Neural progenitor cell (in vitro differentiated cells): ENCODE data around the gene SNX17. TPM values are rescaled to one million over a fixed set of nuclear protein-coding genes. Genes with fewer than 3 reads are reported as not detected.

Experiments
- DNase-seq: peaks from one replicate; pipeline ENCODE4 v3.0.0-alpha.2; 2016; ENCODE audit warnings: low spot score
- H2AFZ ChIP-seq: fragments of 200-600 bp; sonication (generic); replicated peaks from 2 replicates; pipeline ENCODE4 v1.6.1; 2016; ENCODE audit warnings: antibody characterized with exemption
- H3F3A ChIP-seq: fragments of 200-600 bp; sonication (generic); 2 replicates; pipeline ENCODE4 v1.6.1; 2016; ENCODE audit warnings: antibody characterized with exemption, low read depth
- H3K27ac ChIP-seq: fragments of 200-600 bp; sonication (generic); 2 replicates; pipeline ENCODE4 v1.5.1; 2016; ENCODE audit warnings: mild to moderate bottlenecking
- H3K27me3 ChIP-seq: fragments of 200-600 bp; sonication (generic); 2 replicates; pipeline ENCODE4 v1.6.1; 2016; ENCODE audit warnings: mild to moderate bottlenecking, moderate library complexity
- H3K36me3 ChIP-seq: fragments of 200-600 bp; sonication (generic); 2 replicates; pipeline ENCODE4 v1.5.1; 2016
- H3K4me1 ChIP-seq: fragments of 200-600 bp; sonication (generic); 2 replicates; pipeline ENCODE4 v1.6.1; 2016; ENCODE audit warnings: mixed run types
- H3K4me2 ChIP-seq: fragments of 200-600 bp; sonication (generic); 2 replicates; pipeline ENCODE4 v1.6.1; 2016
- H3K4me3 ChIP-seq: fragments of 200-600 bp; sonication (generic); 2 replicates; pipeline ENCODE4 v1.5.1; 2016
- H3K79me2 ChIP-seq: fragments of 200-600 bp; sonication (generic); 2 replicates; pipeline ENCODE4 v1.6.1; 2016; ENCODE audit warnings: low read depth
- H3K9ac ChIP-seq: fragments of 200-600 bp; sonication (generic); 2 replicates; pipeline ENCODE4 v1.6.1; 2016
- H3K9me3 ChIP-seq: fragments of 200-600 bp; sonication (generic); 2 replicates; pipeline ENCODE4 v1.5.1; 2016; ENCODE audit warnings: low read depth
- H4K20me1 ChIP-seq: fragments of 200-600 bp; sonication (generic); 2 replicates; pipeline ENCODE4 v1.6.1; 2016; ENCODE audit warnings: low read depth
- H3K27ac Mint-ChIP-seq: 3 replicates; pipeline ENCODE4 v1.8.0; 2021; ENCODE audit warnings: mixed read lengths
- H3K27me3 Mint-ChIP-seq: 2 replicates; pipeline ENCODE4 v1.8.0; 2022; ENCODE audit warnings: low read depth, mild to moderate bottlenecking, inconsistent platforms, moderate library complexity, mixed read lengths; ENCODE audit not compliant: insufficient read depth
- H3K36me3 Mint-ChIP-seq: 3 replicates; pipeline ENCODE4 v1.8.0; 2021; ENCODE audit warnings: mixed read lengths
- H3K4me1 Mint-ChIP-seq: 3 replicates; pipeline ENCODE4 v1.8.0; 2021; ENCODE audit warnings: mixed read lengths
- H3K4me3 Mint-ChIP-seq: 3 replicates; pipeline ENCODE4 v1.8.0; 2021; ENCODE audit warnings: mild to moderate bottlenecking, moderate library complexity, mixed read lengths
- H3K9me3 Mint-ChIP-seq: 3 replicates; pipeline ENCODE4 v1.8.0; 2020; ENCODE audit warnings: mixed read lengths
- EZH2 ChIP-seq: fragments of 200-600 bp; sonication (generic); IDR thresholded peaks from 2 replicates; pipeline ENCODE4 v1.6.1; 2017; ENCODE audit warnings: antibody characterized with exemption, mild to moderate bottlenecking, moderate library complexity
- EZH2phosphoT487 ChIP-seq: fragments of 200-600 bp; sonication (generic); IDR thresholded peaks from 2 replicates; pipeline ENCODE4 v1.6.1; 2017; ENCODE audit warnings: antibody characterized with exemption
- total RNA-seq: library from RNA; depleted of rRNA; stranded (reverse); fragments of >200 nt; gene quantifications from 2 replicates; pipeline ENCODE4 v1.2.3, GENCODE V29; 2015; ENCODE audit warnings: low replicate concordance
- TF ChIP-seq, protein P1 (sequence below): fragments of 200-600 bp; sonication (generic); IDR thresholded peaks from 2 replicates; pipeline ENCODE4 v1.5.1; 2017; ENCODE audit warnings: antibody characterized with exemption, mild to moderate bottlenecking

Gene SNX17
- total RNA-seq, 1 donor from 2014 or later = 65.2 TPM

- Histone ChIP-seq H3K4me2 (no peak overlapping the region), H3F3A (peaks cover 20% of the 10 kb centered on the region), H3K9me3 (no peaks in the 10 kb centered on the region), H3K27ac (no peak overlapping the region), H4K20me1 (peaks cover 16% of the 10 kb centered on the region), H3K9ac (no peak overlapping the region), H2AFZ (no peak overlapping the region), H3K4me1 (peaks cover 4% of the 10 kb centered on the region), H3K27me3 (no peaks in the 10 kb centered on the region), H3K36me3 (no peaks in the 10 kb centered on the region), H3K79me2 (peaks cover 18% of the 10 kb centered on the region), H3K4me3 (no peak overlapping the region)
- peaks cover 12% of the 10 kb centered on the region for H3K4me1 Mint-ChIP-seq
- peaks cover 7% of the 10 kb centered on the region for H3K9me3 Mint-ChIP-seq
- TF ChIP-seq, protein P1, sequence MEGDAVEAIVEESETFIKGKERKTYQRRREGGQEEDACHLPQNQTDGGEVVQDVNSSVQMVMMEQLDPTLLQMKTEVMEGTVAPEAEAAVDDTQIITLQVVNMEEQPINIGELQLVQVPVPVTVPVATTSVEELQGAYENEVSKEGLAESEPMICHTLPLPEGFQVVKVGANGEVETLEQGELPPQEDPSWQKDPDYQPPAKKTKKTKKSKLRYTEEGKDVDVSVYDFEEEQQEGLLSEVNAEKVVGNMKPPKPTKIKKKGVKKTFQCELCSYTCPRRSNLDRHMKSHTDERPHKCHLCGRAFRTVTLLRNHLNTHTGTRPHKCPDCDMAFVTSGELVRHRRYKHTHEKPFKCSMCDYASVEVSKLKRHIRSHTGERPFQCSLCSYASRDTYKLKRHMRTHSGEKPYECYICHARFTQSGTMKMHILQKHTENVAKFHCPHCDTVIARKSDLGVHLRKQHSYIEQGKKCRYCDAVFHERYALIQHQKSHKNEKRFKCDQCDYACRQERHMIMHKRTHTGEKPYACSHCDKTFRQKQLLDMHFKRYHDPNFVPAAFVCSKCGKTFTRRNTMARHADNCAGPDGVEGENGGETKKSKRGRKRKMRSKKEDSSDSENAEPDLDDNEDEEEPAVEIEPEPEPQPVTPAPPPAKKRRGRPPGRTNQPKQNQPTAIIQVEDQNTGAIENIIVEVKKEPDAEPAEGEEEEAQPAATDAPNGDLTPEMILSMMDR = no peak
- TF ChIP-seq EZH2 = no peak
- TF ChIP-seq EZH2phosphoT487 = no peak
- no peak for DNase-seq
- no peaks in the 10 kb centered on the region for H3K27me3 Mint-ChIP-seq
- H3K4me3 Mint-ChIP-seq = no peak overlapping the region
- H3K27ac Mint-ChIP-seq = no peak overlapping the region
- H3K36me3 Mint-ChIP-seq = no peaks in the 10 kb centered on the region
These were observed 42.2 kb downstream of the SNX17 start for GRCh38 chr2:27412419-27413152.

- Histone ChIP-seq H3K27me3 (no peaks in the 10 kb centered on the region), H3F3A (no peaks in the 10 kb centered on the region), H3K9me3 (no peaks in the 10 kb centered on the region), H3K4me2 (no peak overlapping the region), H3K79me2 (no peaks in the 10 kb centered on the region), H2AFZ (no peak overlapping the region), H3K9ac (no peak overlapping the region), H4K20me1 (no peaks in the 10 kb centered on the region), H3K36me3 (no peaks in the 10 kb centered on the region), H3K4me3 (no peak overlapping the region), H3K4me1 (no peaks in the 10 kb centered on the region), H3K27ac (no peak overlapping the region)
- TF ChIP-seq EZH2phosphoT487 = no peak
- no peak for TF ChIP-seq EZH2
- TF ChIP-seq, protein P1 = no peak
- Mint-ChIP-seq H3K27me3 (peaks cover 5% of the 10 kb centered on the region), H3K4me1 (no peaks in the 10 kb centered on the region), H3K27ac (no peak overlapping the region), H3K9me3 (peaks cover 2% of the 10 kb centered on the region), H3K36me3 (no peaks in the 10 kb centered on the region), H3K4me3 (no peak overlapping the region)
- DNase-seq = no peak
These were observed 45.7 kb downstream of the SNX17 start for GRCh38 chr2:27416151-27416550.

- DNase-seq = no peak
- Histone ChIP-seq H3K9ac (no peak overlapping the region), H4K20me1 (no peaks in the 10 kb centered on the region), H3K36me3 (no peaks in the 10 kb centered on the region), H3K4me3 (no peak overlapping the region), H3K27me3 (no peaks in the 10 kb centered on the region), H3K27ac (no peak overlapping the region), H3K79me2 (no peaks in the 10 kb centered on the region), H3F3A (no peaks in the 10 kb centered on the region), H2AFZ (no peak overlapping the region), H3K9me3 (no peaks in the 10 kb centered on the region), H3K4me2 (no peak overlapping the region), H3K4me1 (no peaks in the 10 kb centered on the region)
- H3K36me3 Mint-ChIP-seq = no peaks in the 10 kb centered on the region
- TF ChIP-seq EZH2 (no peak), EZH2phosphoT487 (no peak)
- TF ChIP-seq, protein P1 = no peak
- H3K4me1 Mint-ChIP-seq = no peaks in the 10 kb centered on the region
- no peak overlapping the region for H3K4me3 Mint-ChIP-seq
- H3K27ac Mint-ChIP-seq = no peak overlapping the region
- H3K27me3 Mint-ChIP-seq = peaks cover 5% of the 10 kb centered on the region
- H3K9me3 Mint-ChIP-seq = no peaks in the 10 kb centered on the region
These were observed 50.6 kb downstream of the SNX17 start for GRCh38 chr2:27420996-27421395.
